ENCODE data around the gene FSIP1. TPM values are rescaled to one million over a fixed set of nuclear protein-coding genes. Genes with fewer than 3 reads are reported as not detected.

FSIP1 gene
- total and polyA plus RNA-seq, 9 of the 15 experiments (the other 6 are each of a cell fraction or from before 2014, with no cell fraction given): 0.07 to 0.51 (median 0.29) TPM

DNA sequence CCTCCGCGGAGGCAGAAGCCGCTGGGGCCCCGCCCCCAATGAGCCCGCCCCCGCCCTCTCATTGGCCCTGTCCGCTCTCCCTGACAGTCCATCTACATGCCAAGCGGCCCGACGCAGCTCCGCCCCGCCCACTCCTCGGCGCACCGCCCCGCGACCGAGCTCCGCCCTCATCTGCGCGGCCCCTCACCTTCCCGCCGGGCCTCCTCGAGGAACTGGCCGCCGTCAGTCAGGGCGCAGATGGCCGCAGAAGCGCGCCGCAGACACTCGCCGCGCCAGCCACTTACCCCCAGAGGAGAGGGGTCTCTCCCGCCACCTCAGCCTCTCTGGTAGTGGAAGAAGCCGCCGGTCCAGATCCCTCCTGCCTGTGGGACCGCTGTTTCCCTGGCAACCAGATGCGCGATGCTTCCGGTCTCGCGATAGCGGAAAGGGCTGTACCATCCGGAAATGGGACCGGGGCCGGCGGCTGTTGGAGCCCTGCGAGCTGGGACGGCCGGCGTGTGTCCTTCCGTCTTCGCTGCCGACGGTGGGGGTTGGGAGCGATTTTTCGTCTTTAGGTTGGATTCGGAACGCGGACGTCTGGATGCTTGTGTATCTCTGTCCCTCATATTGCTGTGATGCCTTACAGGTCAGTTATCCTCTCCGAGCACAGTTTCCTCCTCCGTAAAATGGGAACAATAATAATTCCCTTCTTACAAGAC is at the start of gene FSIP1 (continued):
- TF ChIP-seq SMAD1 (IDR thresholded peaks at IDR 0.05; ENCODE audit: low read depth, low read length, partially characterized antibody) (no peak), CBX5 (IDR thresholded peaks at IDR 0.05; ENCODE audit: borderline replicate concordance, low read depth) (no peak), ZNF445 (CRISPR knock-in tag; IDR thresholded peaks at IDR 0.05; ENCODE audit: low read depth) (no peak), SRSF9 (IDR thresholded peaks at IDR 0.05; ENCODE audit: borderline replicate concordance, low read depth, low read length) (no peak), ZNF766 (CRISPR knock-in tag; conservative IDR thresholded peaks at IDR 0.05) (no peak; the same call in 1 of the 2 replicates), IRF2 (CRISPR knock-in tag; IDR thresholded peaks at IDR 0.05) (no peak), ZFPM2 (CRISPR knock-in tag; IDR thresholded peaks at IDR 0.05) (no peak), FOXA3 (CRISPR knock-in tag; conservative IDR thresholded peaks at IDR 0.05 in 1 of 2, IDR thresholded peaks at IDR 0.05 in 1 of 2) (no peak), U2AF1 (optimal IDR thresholded peaks at IDR 0.05; ENCODE audit: low read depth, low read length) (no peak), SMC3 (conservative IDR thresholded peaks at IDR 0.05; ENCODE audit: insufficient read depth, low read depth, low read length) (no peak), MCM7 (IDR thresholded peaks at IDR 0.05) (no peak), ZKSCAN8 (CRISPR knock-in tag; IDR thresholded peaks at IDR 0.05) (no peak), SMARCE1 (IDR thresholded peaks at IDR 0.05) (no peak), SNRNP70 (optimal IDR thresholded peaks at IDR 0.05; ENCODE audit: low read depth, low read length) (no peak), ZFP1 (CRISPR knock-in tag; IDR thresholded peaks at IDR 0.05) (no peak), KLF13 (tag; IDR thresholded peaks at IDR 0.05; ENCODE audit: borderline replicate concordance, low read depth) (no peak), ZNF75A (CRISPR knock-in tag; IDR thresholded peaks at IDR 0.05) (no peak), PHB (CRISPR knock-in tag; IDR thresholded peaks at IDR 0.05) (no peak), MIER1 (IDR thresholded peaks at IDR 0.05; ENCODE audit: low read depth) (no peak)
- TF ChIP-seq, protein P1, sequence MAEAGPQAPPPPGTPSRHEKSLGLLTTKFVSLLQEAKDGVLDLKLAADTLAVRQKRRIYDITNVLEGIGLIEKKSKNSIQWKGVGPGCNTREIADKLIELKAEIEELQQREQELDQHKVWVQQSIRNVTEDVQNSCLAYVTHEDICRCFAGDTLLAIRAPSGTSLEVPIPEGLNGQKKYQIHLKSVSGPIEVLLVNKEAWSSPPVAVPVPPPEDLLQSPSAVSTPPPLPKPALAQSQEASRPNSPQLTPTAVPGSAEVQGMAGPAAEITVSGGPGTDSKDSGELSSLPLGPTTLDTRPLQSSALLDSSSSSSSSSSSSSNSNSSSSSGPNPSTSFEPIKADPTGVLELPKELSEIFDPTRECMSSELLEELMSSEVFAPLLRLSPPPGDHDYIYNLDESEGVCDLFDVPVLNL (CRISPR knock-in tag; IDR thresholded peaks at IDR 0.05; ENCODE audit: low read depth): no peak
- TF ChIP-seq, protein P2, sequence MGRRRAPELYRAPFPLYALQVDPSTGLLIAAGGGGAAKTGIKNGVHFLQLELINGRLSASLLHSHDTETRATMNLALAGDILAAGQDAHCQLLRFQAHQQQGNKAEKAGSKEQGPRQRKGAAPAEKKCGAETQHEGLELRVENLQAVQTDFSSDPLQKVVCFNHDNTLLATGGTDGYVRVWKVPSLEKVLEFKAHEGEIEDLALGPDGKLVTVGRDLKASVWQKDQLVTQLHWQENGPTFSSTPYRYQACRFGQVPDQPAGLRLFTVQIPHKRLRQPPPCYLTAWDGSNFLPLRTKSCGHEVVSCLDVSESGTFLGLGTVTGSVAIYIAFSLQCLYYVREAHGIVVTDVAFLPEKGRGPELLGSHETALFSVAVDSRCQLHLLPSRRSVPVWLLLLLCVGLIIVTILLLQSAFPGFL (CRISPR knock-in tag; IDR thresholded peaks at IDR 0.05): no peak
- TF ChIP-seq, protein P3, sequence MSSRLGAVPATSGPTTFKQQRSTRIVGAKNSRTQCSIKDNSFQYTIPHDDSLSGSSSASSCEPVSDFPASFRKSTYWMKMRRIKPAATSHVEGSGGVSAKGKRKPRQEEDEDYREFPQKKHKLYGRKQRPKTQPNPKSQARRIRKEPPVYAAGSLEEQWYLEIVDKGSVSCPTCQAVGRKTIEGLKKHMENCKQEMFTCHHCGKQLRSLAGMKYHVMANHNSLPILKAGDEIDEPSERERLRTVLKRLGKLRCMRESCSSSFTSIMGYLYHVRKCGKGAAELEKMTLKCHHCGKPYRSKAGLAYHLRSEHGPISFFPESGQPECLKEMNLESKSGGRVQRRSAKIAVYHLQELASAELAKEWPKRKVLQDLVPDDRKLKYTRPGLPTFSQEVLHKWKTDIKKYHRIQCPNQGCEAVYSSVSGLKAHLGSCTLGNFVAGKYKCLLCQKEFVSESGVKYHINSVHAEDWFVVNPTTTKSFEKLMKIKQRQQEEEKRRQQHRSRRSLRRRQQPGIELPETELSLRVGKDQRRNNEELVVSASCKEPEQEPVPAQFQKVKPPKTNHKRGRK (tag; IDR thresholded peaks at IDR 0.05): no peak

Data from K562 (cell line).